HT1080 (cell line): ENCODE measurements around the gene OR6P1. TPM values are rescaled to one million over a fixed set of nuclear protein-coding genes. Genes with fewer than 3 reads are reported as not detected.

Experiments used
- DNase-seq: peaks from one replicate; pipeline ENCODE4 v3.0.0-alpha.2; 2015; ENCODE audit warnings: low read depth
- polyA plus RNA-seq, 2 experiments: library from polyadenylated mRNA; depleted of rRNA; stranded (reverse); fragments of >200 nt; gene quantifications; 2 replicates each; pipeline ENCODE4 v1.2.3, GENCODE V29; 2015
- total RNA-seq: library from RNA; depleted of rRNA; stranded (reverse); fragments of >200 nt; shearing (Covaris generic); gene quantifications from 2 replicates; pipeline ENCODE4 v1.2.3, GENCODE V29; 2014; rRNA removed

OR6P1 gene
- not detected in 2 replicates for total RNA-seq
- not detected in 2 replicates for polyA plus RNA-seq (2015; cell fraction: cytosol; rRNA removed)
- not detected in 2 replicates for polyA plus RNA-seq (2015; cell fraction: nucleus; rRNA removed)

DNA sequence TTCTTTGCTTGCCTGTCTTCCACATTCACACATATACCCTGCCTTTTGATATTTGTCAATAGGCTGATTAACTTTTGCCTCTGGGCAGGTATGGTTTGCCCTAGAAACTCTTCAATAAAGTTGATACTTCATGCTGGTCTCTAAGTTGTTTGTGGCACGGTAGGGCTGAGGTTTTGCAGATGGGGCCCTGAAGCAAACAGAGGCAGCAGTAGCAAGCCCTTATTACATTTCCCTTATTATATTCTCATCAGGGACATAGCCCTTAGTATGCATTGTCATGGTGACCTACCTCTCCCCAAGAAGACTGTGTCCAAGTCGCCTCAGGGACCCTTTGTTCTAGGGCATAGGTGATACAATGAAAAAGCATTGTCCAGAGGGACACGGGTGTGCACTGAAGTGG is at the start of gene OR6P1:
Gene OR6P1 (minus strand): TSS at position 101 of the 400 bp plus-strand sequence. CDS start 6,976 bp downstream, outside the sequence.
- DNase-seq: no peak

DNA sequence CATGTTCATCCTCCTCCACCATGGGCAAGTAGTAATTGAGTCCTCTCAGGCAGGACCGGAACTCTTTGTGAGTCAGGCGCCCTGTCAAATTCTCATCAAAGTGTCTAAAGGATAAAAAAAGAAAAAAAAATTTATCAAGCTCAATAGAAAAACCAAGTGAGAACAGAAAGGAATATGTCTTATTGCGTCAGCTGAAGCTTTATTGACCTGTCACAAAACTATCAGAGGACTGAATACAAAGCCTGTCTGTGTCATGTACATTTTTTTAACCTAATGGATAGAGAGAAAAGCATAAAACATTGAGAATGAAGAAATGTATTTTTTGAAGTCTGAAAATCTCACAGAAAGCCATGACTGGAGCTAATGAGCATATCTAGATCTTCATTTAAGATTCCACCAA is 43.4 kb upstream of the OR6P1 start:
- no peak for DNase-seq

DNA sequence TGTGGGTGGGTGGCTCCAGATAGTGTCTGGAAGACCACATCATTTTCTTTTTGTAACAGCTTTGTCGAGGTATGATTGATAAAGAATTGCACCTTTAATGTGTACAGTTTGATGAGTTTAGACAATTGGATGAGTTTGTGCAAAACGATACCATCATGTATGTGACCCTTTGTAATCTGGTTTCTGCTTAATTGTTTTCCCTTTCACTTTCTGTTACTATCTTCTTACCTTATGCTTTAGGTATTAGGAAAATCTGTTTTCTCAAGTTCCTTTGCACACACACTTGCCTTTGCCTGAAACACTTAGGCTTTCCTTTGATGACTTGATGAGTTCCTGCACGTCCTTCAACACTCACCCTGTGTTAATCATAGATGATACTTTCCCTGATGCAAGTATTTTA is 41.5 kb upstream of the OR6P1 start:
- DNase-seq: no peak

- no peak for DNase-seq
Observed at GRCh38 chr1:158607296-158607695, 36.9 kb upstream of the OR6P1 start.

DNA sequence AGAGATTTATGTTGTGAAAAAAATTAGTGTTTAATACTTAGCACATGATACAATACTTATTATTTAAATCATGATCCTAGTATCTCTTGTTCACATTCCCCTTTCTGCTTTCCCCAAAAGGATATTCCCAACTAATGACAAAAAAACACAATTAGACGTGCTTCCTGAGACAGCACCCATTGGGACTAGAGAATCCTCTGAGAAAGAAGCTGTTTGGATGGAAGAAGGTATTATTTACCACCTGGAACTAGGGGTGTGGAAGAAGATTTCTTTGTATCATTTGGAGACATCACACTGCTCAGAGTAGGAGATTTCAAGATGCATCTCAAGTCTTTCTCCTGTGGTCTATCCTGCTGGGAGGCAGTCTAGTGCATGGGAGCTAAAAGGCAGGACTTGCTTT is 34.6 kb upstream of the OR6P1 start, which contains the start of gene OR10Z1:
Gene OR10Z1 (plus strand): TSS at position 301 of the 400 bp plus-strand sequence. CDS start 1,171 bp downstream, outside the sequence.
- no peak for DNase-seq

- no peak for DNase-seq
Observed at GRCh38 chr1:158600735-158601134, 30.4 kb upstream of the OR6P1 start.

DNA sequence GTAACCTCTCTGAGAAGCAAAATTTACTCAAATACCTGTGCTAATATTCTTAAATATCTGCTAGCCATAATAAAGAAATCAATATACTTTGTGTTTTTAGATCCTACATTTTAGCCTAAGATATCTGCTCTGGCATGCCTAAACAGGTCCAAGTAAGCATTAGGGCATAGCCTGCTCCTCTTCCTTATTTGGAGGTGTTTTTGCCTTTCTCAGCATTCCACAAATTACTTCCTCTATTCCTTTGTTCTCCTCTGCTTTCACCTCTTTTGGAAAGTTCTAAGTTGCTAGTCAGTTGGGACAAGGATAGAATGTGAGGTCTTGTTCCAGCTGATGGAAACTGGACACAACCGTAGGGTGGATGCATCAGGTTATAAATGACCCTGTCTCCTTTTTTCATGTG is 16.6 kb upstream of the OR6P1 start:
- no peak for DNase-seq

DNA sequence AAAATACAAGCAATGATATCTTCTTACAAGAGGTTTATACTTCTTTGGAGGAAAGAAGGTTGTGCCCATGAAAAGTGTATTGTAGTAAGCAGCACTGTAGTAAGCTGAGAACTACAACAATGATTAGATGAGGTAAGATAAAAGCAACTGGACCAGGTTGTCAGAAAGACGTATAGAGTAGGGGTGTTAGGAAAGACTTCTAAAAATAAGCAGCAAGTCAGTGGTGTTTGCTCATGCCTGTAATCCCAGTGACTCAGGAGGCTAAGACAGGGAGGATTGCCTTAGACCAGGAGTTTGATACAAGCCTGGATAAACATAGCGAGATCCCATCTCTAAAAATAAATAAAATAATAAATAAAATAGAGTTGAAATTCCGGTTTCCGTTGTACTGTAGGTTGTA is 13.6 kb upstream of the OR6P1 start:
- no peak for DNase-seq

DNA sequence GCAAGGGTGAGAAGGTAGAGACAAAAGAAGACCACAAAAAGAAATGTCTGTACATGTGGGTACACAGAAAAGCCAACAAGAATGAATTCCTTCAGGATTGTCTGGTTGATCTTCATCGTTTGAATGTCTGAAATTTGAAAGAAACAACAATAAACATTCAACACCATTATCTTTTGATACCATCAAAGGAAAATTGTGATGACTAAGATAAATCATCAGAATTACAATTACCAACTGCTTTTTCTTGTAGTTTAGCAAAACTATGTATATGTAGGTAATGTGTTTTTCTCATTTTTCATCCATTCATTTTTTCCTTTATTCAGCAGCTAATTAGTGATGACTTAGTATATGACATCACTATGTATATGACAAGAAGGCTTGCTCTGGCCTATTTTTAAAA is 9.4 kb upstream of the OR6P1 start, which contains the start of gene OR10X1:
Gene OR10X1 (minus strand): TSS at position 167 of the 400 bp plus-strand sequence. CDS start 0 bp downstream, at position 167.
- DNase-seq: no peak

GRCh38 chr1:158577561-158577960 is 7.2 kb upstream of the OR6P1 start:
- DNase-seq: no peak

DNA sequence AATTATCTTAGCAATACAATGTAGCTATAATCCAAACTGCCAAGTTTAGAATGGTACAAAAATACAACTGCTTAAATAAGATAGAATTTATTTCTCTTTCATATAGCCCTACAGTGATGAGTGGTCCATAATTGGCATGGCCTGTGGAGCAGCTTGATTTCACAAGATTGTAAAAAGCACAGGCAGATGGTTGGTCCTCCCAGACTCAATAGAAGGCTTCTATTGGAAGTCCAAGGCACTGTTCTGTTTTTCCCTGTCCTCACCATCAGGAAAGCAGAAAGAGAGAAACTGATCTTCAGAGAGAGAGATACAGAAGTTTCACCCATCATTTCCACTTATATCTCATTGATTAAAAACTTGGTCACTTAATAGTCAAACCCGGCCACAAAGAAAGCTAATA is 1.8 kb upstream of the OR6P1 start:
- no peak for DNase-seq

- DNase-seq: no peak
Observed at GRCh38 chr1:158564608-158565007, 5.8 kb downstream of the OR6P1 start.

DNA sequence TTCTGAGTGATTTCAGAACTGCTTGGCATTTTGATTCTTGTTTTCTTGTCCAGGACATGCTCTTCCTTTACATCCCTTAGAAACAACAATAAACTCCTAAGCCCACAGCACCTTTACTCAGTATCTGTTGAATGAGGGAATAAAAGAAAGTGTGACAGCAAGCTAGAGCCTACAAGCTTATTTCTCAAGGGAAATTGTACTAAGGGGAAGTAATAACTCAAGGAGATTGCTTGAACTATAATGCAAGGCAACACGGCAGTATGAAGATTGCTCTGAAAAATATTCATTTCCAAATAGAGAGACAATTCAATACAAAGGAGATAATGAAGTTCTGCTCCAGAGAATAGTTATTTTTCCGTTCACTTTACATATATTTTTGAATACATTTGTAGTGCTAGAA is 6.5 kb downstream of the OR6P1 start:
- no peak for DNase-seq

DNA sequence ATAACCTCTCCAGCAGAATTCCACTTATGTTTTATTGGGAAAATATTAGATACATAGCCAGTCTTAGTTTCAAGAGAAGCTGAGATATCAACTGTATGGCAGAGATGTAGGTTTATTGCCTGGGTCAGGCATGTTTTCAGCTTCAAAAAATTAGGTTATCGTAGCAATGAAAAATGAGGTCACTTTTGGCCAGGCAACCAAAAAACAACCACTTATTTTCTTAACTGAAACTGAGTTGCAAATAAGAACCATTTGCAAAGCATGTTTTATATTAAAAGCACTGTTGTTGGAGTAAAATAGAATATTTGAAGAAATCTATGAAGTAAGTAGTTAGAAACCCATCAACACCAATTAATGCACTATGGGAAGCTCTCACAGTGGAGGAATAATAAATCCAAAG is 10.7 kb downstream of the OR6P1 start:
- DNase-seq: no peak

DNA sequence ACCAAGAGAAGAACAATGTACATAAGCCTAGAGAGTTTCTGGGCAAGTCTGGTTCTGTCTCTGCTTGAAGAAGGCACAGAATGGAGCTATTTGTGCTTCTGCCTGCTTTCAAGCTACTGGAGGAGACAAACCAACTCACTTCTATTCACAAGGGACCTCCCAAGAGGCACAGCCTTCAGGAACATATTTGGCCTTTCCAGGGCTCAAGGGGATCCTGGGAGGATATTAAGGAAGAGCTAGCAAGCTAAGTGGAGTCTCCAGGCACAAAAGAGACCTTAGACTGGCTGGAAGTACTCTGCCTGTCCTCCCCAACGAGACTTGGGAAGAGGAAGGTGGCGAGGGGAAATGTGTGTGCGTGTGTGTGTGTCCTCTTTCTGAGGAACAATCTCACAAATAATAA is 16.0 kb downstream of the OR6P1 start, which contains the start of gene OR6Y1:
Gene OR6Y1 (minus strand): TSS at position 54 of the 400 bp plus-strand sequence. CDS start 6,300 bp downstream, outside the sequence.
- DNase-seq: no peak

DNA sequence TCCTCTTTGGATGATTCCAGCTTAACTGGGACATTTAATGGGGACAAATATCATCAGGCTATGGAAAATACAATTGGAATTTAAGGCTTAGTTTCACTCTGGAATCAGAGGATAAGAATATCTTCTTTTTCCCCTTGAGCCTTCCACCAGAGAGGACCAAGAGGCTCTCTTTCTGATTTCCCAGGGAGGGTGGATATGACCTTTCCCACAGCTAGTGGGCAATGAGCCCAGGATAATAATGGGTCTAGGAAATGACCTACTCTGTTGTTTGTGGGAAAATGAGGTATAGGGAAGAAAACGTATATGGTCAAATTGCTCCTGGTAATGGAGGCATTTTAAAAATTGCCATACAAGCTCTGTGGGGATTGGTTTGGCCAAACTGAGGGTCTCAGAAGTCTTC is 18.1 kb downstream of the OR6P1 start:
- DNase-seq: no peak

GRCh38 chr1:158547533-158547932 is 22.8 kb downstream of the OR6P1 start:
- DNase-seq: peak; percentile 35

DNA sequence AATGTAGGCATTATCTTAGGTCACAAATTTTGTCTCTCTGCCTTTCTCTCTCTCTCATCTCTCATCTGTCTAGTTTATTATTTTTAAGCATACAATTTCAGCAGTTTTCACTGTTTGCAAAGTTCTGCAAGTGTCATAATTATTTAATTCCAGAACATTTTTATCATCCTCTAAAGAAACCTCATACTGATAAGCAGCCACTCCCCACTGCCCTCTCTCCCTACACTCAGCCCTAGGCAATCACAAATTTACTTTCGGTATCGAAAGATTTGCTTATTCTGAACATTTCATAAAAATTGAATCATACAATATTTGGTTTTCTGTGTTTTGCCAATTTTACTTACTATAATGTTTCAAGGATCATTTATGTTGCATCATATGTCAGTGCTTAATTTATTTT is 32.8 kb downstream of the OR6P1 start:
- DNase-seq: no peak

DNA sequence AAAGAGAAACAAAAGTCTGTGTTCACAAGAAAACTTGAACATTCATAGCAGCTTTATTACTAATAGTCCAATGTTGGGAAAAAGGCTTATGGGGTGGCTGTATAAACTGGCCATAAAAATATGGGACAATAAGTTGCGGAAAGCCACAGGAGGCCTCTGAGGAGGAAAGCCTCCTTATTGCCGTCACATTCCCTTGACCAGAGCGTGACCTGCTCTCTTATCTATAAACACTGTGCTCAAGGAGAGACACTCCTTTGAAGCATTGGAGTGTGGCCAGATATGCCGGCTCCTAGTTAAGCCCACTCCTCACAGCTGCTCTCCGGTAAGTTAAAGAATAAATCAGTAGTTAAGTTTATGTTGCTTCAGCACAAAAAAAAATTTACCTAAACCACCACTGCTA is 35.9 kb downstream of the OR6P1 start:
- DNase-seq: no peak

- DNase-seq: no peak
Observed at GRCh38 chr1:158527190-158527815, 43.1 kb downstream of the OR6P1 start.

DNA sequence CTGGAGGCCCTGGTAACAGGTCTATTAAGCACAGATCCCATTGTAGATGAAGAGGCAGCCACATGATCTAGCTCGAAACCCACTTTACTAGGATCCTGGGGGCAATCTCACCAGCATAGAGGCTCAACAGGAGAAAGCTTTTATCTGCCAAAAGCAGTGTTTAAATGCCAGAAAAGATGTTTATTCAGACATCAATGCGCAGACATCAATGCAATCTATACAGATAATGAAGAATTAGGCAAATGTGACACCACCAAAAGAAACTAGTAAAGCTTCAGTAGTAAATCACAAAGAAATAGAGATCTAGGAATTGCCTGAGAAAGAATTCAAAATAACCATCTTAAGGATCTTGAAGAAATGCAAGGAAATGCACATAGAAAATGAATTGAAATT is 48.7 kb downstream of the OR6P1 start:
- DNase-seq: no peak

- no peak for DNase-seq
Observed at GRCh38 chr1:158520955-158521665, 49.3 kb downstream of the OR6P1 start.

DNA sequence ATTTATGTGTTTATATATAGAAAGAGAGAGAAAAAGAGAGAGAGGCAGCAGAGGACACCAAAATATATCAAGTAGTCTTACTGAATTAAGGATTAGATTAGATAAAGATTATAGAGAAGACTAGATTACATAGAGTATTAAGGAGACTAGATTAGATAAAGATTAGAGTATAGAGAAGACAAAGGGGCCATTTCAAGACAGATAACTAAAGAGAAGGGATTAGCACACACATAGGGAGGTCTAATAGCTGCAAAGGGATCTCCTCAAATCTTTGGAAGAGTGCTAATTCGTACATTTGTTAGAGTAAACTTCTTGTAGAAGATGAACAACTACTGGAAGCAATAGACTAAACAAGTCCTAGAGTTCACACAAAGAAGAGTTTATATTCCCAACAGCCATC is 50.4 kb downstream of the OR6P1 start:
- no peak for DNase-seq
